IPS-NIHi7 (cell line): ENCODE data around the gene PLCD3.
A peak's percentile ranks its signal among the peaks of the same experiment; 100 is the strongest.

ENCODE experiments used
- DNase-seq: peaks from one replicate; pipeline ENCODE4 v3.0.0; 2012; ENCODE audit warnings: mixed read lengths; ENCODE audit errors: extremely low spot score

PLCD3 gene, protein sequence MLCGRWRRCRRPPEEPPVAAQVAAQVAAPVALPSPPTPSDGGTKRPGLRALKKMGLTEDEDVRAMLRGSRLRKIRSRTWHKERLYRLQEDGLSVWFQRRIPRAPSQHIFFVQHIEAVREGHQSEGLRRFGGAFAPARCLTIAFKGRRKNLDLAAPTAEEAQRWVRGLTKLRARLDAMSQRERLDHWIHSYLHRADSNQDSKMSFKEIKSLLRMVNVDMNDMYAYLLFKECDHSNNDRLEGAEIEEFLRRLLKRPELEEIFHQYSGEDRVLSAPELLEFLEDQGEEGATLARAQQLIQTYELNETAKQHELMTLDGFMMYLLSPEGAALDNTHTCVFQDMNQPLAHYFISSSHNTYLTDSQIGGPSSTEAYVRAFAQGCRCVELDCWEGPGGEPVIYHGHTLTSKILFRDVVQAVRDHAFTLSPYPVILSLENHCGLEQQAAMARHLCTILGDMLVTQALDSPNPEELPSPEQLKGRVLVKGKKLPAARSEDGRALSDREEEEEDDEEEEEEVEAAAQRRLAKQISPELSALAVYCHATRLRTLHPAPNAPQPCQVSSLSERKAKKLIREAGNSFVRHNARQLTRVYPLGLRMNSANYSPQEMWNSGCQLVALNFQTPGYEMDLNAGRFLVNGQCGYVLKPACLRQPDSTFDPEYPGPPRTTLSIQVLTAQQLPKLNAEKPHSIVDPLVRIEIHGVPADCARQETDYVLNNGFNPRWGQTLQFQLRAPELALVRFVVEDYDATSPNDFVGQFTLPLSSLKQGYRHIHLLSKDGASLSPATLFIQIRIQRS

GRCh38 chr17:45132320-45132571 lies at the start of gene PLCD3:
Gene PLCD3, minus strand, starts transcription at chr17:45132515. Its CDS starts 105 bp downstream, at chr17:45132410.
- no peak for DNase-seq

DNA sequence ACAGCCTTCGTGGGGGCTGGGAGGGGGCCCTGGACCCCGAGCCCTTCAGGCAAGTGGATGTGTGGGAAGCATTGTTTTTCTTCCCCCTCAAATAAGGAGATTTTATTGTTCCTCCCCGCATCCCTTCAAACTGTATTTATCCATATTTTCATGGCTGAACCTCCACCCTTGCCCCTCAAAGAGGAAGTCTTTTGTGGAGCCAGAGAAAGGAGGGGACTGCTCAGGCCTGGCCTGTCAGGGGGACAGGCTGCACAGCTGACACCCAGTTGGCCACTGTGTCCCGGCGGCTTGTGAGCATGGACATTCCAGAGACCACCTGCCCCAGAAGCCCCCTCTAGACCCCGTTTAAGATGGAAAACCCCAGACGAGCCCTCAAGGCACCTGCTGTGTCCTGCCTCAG lies 45.2 kb upstream of the PLCD3 start:
- DNase-seq, result no peak

DNA sequence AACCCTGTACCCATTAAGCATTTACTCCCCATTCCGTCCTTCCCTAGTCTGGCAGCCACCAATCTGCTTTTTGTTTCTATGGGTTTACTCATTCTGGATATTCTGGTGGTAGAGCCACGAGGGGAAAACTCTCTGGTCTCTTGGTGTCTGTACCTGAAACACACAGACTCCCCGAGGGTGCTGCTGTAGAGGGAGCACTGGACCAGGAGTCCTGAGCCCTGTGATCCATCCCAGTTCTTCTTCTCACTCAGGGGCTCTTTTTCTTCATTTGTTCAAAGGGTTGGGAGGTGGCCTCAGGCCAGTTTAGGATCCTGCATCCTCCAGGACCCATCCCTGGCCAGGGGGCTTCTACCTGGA lies 43.4 kb upstream of the PLCD3 start:
- DNase-seq, result no peak

GRCh38 chr17:45172541-45173286 lies 40.4 kb upstream of the PLCD3 start:
- peak; percentile 38 for DNase-seq

- no peak for DNase-seq
These were observed 39.9 kb upstream of the PLCD3 start for GRCh38 chr17:45172232-45172540.

- peak; percentile 56 for DNase-seq
These were observed 39.3 kb upstream of the PLCD3 start for GRCh38 chr17:45171338-45172231.

DNA sequence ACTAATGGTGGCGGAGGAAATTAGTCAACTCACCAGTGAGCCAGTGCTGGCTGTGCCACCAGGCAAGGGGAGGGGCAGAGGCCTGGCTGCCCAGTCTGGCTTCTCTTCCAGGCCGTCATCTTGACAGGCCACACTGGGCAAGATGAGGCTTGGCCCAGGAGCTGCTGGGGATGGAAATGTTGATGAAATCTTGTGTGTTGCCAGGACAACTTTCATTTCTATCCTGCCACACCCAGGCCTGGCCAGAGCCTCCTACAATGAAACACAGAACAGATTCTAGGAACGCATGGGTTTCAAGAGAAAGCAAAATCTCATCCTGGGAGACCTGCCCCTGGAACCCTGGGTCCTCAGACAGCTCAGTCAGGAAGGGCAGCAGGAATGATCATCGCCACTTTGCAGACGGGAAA lies 38.6 kb upstream of the PLCD3 start:
- DNase-seq, result no peak

- no peak for DNase-seq
These were observed 38.1 kb upstream of the PLCD3 start for GRCh38 chr17:45170280-45170930.

DNA sequence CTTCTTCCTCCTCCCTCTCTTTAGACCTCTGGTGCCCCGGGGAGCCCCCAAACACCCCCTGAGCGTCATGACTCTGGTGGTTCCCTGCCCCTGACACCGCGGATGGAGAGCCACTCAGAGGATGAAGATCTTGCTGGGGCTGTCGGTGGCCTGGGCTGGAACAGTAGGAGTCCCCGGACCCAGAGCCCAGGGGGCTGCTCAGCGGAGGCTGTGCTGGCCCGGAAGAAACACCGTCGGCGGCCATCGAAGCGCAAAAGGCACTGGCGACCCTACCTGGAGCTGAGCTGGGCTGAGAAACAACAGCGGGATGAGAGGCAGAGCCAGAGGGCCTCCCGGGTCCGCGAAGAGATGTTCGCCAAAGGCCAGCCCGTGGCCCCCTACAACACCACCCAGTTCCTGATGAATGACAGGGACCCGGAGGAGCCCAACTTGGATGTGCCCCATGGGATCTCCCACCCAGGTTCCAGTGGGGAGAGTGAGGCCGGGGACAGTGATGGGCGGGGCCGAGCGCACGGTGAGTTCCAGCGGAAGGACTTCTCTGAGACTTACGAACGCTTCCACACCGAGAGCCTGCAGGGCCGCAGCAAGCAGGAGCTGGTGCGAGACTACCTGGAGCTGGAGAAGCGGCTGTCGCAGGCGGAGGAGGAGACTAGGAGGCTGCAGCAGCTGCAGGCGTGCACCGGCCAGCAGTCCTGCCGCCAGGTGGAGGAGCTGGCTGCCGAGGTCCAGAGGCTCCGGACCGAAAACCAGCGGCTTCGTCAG lies 36.9 kb upstream of the PLCD3 start:
- DNase-seq, result no peak

- no peak for DNase-seq
These were observed 32.5 kb upstream of the PLCD3 start for GRCh38 chr17:45164734-45165269.

DNA sequence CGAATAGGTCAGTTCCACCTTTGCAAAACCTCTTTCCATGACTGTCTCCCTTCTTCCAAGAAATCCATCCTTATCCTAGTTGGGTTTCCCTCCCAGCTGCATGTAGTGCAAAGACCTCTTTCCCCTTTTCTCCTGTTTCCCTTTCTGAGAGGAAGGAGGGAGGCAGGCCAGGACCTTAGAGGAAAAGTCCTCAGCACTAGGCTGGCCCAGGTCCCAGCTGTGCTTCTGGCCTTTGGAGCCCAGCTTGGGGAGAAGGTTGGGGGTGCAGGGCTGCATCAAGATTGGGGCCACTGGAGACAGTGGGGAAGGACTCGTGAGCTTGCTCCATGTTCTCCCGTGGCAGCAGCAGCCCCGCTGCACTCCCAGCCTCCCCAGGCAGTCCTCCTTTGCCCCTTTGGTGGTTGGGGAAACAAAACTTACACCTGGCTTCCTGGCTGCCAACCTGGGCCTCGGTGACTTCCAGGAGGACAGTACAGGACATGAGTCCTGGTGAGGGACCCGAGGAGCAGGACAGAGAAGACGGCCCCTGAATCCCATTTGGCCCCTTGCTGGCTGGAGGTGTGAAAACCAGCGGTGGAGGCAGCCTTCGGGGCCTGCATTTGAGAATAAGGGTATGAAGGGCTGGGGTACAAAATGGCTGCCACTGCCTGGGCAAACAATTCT lies 29.8 kb upstream of the PLCD3 start:
- DNase-seq, result peak; percentile 16

- peak; percentile 95 for DNase-seq
These were observed 29.1 kb upstream of the PLCD3 start, which contains the start of gene HEXIM2 for GRCh38 chr17:45161288-45162024. Gene HEXIM2, plus strand, starts transcription at chr17:45161875. Its CDS starts 919 bp downstream, at chr17:45162794.

DNA sequence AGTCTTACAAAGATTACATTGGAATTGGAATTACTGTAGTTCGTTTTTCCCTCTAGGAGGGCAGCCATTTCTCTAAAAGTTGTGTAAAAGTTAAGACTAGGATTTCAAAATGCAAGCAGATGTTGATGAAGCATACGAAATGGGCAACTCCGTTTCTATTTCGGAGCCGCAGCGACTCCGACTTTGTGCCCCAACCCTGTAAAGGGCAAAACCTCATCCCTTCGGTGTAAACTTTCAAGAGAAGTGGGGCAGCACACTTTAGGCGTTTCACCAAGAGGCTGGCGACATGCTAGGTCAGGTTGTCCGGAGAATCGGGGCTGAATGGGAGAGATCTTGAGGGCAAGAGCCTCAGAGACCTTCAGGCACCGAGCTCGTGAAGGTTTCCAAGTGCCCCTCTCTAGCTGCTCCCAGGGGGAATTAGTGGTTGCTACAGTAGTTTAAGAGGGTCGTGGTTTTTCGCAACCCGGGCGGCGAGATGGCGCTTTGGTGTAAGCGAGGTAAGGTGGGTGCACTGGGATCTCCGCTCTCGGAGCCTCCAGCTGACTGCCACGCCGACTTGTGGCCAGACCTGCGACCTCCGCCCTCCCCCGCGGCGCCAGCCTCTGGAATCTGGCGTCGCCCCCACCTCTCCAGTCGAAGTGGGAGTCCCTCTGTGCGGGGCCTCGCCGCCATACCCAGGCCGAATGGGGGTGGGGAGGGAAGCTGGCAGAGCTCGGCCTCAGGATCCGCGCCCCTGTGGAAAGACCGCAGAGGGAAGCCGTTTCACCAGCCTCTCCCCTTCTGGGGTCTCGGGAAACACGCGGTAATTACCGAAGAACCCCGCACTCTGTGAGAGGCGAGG lies 28.4 kb upstream of the PLCD3 start:
- peak; percentile 82 for DNase-seq

- no peak for DNase-seq
These were observed 23.9 kb upstream of the PLCD3 start for GRCh38 chr17:45156242-45156641.

- DNase-seq, result no peak
These were observed 23.2 kb upstream of the PLCD3 start for GRCh38 chr17:45155483-45155882.

DNA sequence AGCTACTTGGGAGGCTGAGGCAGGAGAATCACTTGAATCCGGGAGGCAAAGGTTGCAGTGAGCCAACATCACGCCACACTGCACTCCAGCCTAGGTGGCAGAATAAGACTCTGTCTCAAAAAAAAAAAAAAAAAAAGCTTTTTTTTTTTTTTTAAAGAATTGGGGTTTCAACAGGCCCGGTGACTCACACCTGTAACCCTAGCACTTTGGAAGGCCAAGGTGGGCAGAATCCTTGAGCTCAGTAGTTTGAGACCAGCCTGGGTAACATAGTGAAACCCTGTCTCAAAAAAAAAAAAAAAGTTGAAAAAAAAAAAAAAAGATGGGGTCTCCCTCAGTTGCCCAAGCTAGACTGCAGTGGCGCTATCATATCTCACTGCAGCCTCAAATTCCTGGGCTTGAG lies 22.7 kb upstream of the PLCD3 start:
- no peak for DNase-seq

- DNase-seq, result no peak
These were observed 18.8 kb upstream of the PLCD3 start for GRCh38 chr17:45150911-45151809.
